Inflammatory macrophage (primary cell): Measurements from ENCODE around the gene UBE2O.

Experiments
- DNase-seq, 2 donors: peaks; one replicate each; pipeline ENCODE4 v3.0.0-alpha.2; 2020 to 2022

Gene UBE2O

DNA sequence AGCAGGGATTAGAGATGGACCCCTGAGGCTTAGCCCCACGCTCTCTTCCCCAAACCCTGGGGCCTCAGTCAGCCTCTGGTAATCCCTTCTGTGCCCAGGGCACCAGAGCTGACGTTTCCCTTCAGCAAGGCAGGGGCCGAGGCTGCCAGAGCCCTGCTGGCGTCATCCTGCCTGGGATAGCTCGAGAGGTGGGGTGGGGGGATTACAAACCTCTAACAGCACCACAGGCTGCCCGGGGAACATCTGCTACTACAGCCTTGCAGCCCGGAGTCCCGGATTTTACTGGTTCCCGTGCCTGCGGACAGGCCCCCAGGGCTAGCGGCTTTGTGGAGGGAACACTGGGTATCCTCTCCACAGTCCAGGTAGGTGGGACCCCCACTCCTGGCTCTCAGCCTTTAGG, 14.4 kb upstream of the UBE2O start, which contains the start of gene AANAT:
Gene AANAT, plus strand, starts transcription at position 238 of the 400 bp plus-strand sequence. CDS start 1,144 bp downstream, outside the sequence.
- no peak for DNase-seq

DNA sequence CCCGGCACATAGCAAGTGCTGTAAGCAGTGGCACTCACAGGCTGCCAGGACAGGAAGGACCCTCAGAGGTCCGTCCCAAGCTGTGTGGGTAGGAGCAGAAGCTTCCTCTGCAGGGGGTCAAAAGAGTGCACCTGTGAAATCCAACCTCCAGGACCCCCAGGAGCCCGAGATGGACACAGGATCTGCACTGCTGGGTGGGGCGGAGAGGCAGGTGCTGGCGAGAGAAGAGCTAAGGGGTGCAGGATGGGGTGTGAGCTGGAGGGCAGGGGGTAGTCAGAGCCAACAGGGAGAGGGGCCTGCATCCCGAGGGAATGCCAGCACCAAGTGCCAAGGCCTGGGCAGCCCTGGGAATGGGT, 13.8 kb upstream of the UBE2O start:
- DNase-seq, result no peak

DNA sequence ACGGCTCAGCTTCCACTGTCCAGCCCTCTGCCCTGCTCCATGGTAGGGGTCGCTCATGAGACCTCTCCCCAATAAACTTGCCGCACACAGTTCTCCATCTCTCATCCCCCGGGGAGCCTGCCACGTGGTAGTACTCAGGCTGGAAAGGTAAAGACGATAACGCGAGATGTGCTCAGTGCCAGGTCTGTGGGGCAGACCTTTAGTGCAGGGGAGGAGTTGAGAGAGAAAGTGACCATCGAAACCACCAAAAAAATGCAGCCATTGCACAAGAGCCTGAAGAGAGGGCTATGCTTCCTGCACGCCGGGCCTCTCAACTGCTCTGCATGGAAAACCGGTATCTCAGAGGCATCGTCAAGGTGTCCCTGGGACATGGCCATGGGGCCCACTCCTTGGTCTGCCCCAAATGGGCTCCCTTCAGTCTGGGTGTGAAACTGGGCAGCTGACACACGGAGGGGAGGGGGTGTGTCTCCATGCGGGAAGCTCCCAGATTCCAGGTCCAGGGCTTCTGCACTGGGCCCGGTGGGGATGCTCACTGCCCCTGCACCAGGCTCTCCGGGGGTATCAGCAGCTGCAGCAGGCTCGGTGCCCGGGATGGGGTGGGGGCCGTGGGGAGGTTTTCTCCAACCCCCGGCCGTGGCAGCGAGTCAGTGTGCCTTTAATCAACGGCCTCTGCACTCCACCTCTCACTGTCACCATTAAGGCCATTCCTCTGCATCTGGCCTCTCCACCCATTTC, 9.8 kb upstream of the UBE2O start:
- no peak for DNase-seq

DNA sequence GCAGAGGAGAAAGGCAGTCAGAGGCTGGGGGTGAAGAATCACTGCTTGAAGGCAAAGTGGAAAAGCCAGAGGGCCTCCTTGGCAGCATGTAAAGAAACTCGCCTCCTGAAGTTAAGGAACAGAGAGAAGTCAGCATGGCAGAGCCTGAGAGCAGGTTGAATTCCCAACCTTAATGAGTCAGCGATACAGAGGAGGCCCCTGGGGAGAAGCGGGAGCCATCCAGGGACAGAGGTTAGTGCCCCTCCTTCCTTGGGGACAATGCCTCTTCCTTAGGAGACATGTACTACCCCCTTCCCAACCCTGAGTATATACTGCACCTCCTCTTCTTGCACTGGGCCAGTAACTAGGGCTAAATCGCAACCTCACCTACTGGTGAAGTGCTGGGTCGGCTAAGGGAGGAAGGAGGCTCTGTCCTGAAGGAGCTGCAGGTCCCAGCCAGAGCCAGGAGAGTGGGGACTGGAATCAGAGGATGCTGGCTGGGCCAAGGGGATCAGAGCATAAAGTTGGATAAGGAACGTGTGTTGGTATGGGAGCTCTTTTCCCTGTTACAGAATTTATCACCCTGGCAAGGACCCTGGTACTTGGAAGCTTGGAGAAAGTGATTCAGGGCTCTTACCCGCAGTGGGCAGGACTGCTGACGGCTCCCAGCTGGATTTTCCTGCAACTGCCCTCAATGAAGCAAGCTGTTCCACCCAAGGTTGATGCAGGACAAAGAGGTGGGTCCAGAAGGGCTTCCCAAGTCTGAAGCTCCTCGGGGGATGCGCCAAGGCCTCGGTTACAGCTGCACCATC, 9.0 kb upstream of the UBE2O start:
- DNase-seq, result no peak

DNA sequence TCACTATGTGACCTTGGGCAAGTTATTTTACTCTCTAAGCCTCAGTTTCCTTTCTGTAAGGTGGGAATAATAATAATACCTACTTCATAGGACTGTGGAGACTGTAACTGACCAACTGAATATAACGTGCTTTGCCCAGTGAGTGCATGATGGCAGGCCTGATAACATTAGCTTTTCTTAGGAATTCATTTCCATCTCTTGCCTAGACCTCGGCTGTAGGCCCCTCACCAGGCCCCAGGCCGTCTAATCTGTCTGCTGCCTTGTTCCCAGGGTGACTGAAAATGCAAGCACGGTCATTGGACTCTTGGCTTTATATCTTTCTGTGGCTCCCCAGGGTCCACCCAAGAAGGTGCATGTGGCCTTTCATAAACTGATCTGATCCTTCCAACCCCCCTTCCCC, 6.7 kb upstream of the UBE2O start:
- DNase-seq, result no peak

DNA sequence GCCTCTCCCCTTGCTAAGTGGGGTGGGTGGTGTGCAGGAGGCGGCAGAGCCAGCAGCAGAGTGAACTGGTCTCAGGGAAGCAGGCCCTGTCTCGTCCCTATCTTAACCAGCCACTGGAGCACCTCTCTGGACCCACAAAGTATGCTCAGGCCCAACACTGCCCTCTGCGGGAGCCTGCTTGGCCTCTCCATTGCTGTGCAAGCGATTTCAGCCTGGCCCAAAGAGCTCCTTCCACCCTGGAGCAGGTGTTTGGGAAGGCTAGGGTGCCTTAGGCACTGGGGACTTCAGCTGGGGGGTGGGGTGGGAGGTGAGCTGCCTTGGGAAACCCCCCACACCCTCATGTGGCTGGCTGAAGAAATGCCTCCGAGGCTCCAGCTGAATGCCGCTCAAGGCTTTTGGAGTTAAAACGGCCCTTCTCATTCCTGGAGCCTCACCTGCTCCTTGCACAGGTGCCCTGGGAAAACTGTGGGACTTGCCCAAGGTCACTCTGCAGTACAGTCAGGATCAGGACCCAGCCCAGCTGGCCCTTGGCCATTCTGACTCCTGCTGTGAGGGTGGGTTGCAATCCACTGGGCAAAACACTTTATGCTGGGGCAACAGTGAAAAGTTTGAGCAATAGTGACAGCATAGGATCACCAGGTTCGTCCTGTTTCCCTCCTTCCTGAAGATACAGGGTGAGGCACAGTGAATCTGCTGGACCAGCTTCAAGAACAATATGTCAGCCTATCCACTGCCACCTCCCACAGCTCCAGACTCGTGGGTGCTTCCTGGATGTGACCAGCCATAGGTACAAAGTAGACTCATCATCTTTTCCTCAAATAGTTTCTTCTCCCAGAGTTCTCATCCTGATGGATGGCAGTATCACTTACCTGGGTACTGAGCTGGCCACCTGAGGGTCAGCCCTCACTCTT, 5.9 kb upstream of the UBE2O start:
- DNase-seq, result peak; percentile 30 to 59

DNA sequence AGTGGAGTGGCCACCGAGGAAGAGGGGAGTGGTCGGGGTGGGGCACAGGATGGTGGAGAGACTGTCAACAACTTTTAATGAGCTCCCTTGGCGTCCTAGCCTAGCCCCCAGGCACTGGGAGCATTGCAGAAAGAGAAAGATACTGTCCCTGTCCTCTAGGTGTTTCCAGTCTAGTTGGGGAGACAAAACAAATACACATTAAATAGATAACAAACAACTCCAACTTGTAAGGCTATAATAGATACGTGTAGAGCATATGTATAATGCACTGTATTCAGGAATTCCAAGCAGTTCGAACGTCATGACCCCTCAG, 435 bp upstream of the UBE2O start:
- no peak for DNase-seq

DNA sequence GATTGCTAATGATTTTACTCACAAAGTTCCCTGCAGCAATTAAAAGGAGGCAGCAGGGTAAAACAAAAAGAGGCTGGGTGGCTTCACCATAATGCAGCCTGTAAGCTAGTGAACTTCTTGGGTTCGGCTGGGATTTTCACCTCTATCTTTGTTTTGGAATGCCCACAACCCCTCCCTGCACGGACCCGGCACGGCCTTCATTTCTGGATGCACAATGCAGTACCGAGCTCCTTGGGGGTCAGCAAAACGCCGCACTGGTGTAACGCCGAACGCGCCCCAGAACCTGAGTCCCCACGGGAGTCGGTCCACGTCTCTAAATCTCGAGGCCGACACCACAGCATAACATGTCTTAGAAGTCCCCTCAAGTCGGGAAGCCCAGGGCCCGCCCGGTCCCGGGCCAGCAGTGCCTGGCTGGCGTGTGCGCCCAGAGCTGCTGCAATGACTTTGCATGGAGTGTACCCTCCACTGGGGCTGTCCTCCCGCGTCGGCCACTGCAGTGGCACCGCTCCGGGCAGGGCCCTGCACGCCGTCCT, 759 bp downstream of the UBE2O start:
- DNase-seq, result peak in 1 of 2 donors; percentile 16

DNA sequence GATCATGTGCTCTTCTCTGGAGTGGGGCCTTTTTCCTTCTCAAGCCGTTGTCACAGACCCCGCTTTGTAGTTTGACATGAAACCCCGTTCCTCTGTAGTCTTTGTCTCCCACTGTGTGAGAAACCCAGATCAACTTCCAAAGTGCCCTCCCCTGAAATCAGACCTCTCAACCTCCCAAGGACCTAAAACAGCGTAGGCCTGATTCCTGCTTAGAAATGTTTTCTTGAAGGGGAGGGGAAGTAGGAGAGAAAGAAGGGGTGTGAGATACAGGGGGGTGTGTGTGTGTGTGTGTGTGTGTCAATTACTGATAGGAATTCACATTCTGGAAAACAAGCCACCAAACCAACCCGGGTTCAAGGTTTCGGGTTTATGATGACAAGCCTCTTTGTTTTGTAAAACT, 1.4 kb downstream of the UBE2O start:
- no peak for DNase-seq

DNA sequence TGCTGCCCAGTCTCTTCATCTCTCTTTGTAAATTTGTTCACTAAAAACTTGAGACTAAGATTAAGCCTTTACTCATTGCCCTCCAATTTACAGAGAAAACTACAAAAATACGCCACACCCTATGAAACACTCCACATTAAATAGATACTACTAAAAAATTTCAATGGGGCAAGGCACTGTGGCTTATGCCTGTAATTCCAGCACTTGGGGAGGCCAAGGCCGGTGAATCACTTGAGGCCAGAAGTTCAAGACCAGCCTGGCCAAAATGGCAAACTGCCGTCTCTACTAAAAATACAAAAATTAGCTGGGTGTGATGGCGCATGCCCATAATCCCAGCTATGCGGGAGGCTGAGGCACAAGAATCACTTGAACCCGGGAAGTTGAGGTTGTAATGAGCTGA, 3.8 kb downstream of the UBE2O start:
- DNase-seq, result no peak

DNA sequence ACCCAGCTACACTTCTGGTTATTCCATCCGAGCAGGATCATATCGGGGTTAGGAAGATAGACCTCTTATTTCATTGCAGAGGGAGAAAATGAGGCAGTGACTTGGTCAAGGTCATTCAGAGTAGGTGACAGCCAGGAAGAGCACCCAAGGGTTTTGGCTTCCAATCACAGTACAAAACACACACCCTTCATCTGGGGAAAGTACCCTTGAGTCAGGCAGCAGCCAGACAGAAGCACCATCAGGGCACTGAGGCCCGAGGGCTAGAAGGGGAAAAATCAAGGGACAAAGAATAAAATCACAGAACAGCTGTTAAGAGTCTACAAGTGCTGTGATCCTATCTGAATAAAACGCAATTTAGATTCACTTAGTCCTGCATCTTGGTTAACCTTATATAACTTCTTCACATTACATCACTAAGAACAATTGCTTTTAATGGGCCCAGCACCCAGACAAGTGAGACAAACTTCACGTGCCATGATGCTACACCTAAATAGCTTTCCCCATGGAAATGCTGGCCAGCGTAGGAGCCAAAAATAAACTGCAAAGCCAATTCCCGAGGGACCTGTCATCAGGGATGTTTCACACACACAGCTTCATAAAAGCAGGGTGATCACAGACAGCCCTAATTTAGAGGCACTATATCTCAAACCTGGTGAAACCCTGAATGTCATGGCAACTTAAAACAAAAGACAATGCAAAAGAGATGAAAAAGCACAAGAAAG, 4.9 kb downstream of the UBE2O start:
- no peak for DNase-seq

DNA sequence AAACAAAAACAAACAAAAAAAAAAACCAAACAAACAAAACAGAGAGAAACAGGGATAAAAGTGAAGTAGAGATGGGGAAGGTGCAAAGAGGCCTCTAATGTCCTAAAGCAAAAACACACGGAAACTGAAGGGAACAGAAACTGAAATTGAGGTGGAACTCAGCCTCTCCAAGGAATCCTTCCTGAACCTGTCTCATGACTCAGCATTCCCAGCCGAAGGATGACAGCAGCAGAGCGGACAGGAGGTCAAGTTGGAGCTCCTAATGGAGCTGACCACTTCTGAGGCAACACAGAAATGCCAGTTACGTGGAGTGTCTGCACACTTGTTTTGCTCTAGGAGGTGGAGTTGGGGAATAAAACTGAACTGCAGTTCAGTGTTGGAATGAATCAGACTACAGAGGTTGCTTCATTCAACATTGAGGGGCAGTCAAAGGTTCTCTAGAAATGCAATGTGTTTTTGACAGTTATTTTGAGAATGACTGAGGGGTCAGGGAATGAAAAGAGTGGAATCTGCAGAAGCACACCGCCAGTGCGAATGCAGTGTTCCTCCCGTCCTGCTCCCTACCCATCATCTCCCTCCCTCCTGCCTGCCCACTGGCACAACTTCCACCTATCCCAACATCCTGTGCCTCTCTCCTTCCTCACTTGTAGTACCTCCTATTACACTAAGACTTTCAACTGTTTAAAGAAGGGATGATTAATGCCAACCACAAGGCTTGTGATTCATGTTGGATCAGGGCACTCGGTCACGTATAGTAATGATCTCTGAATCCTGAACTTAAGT, 6.3 kb downstream of the UBE2O start:
- no peak for DNase-seq

DNA sequence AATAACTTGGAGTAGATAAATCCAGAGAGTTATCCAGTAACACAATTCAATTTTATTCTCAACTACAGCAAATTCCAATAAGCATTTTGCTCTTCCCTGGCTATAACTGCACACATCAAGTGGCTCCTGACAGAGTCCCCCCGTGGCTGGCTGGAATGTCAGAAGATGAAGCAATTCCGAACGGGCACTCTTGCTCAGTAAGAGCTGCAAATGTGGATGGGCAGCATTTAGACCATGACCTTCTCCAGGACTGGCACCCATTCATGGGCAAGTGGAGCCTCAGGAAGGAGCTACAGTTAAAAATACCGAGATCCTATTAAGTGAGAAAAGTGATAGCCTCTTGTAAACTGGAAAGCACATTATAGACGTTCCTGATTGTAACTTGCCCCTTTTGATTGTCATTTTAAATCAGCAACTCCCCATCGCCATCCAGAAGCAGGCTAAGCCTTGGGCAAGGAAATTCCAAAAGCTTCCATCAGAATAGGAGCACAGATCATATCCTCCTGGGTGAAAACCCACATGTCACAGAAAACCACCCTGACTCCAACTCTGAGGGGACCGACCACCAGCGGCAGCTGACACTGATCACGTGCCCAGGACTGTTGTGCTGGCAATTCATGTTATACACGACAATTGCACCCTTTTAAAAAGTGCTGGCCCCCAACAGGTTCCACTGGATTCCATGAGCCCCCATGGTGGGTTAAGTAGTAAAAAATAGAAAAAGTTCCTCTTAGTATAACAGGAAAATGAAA, 7.1 kb downstream of the UBE2O start:
- DNase-seq, result no peak

DNA sequence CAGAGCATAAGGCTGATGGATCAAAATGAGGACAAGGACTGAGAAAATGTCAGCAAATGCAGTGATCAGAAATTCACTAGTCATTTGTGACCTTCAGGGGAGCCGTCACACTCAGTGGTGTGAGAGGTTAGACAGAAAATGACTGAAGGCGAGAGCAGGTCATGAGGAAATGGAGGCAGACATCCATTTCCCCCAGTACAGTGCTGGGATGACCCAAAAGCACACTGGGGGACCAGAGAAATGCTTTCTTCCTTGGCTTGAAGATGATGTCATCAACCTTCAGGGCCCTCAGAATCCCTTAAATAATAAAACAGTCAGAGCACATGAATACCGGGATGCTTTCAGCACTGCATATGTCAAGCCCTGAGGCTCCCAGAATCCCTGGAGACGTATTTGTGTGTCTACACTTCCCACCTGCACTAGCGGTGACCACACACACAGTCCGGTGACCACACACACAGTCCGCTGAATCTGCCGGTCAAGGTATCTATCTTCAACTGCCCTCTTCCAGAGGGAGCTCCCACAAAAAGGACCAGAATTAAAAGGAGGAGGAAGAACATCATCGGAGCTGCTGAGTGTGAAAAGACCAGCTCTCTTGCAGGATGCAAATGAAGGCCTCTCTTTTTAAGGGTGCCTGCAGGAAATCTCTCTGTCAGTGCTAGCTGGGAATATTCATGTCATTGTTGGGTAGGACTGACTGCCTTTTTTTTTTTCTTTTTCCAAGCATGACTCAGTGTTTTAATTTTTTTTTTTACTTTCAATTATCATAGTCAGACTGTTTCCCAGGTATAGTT, 8.2 kb downstream of the UBE2O start:
- DNase-seq, result no peak

DNA sequence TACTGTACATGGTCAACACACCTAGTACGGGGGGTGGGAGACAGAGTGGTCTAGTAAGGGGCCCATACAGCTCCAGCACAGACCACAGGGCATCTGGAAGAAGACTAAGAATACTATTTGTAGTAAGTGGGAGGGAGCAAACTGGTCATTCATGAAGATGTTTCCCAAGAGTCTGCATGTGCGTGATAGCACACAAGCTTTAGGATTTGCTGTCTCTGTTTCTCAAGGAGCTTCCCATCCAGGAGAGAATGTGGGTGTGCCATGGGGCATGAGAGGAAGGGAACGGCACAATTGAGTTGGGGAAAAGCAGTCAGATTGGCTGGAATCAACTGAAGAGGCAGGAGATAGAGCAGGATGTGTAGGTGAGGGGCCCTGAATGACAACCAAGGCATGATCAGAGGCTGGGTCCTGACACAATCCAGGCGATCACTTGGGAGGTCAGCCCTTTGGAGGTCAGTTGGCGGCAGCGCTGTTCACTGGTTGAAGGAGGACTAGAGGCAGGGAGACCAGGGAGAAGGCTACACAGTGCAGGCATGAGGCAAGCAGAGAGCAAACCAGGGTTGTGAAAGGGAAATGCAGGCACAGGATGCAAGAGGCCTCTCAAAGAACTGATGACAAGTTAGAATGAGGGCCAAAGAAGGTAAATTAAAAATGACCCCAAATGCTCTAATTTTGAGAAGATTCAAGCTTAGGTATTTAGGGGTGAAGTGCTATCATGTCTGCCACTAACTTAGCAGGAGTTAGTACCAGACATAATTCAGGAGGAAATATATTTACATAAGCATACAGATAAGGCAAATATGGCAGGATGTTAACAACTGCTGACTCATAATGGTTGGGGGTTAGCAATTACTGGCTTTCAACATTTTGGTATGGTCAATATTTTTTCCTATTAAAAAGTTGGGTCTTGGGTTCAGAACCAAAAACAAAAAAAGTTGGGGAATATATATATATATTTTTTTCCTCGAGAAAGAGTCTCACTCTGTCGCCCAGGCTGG, 10.3 kb downstream of the UBE2O start:
- DNase-seq, result no peak

DNA sequence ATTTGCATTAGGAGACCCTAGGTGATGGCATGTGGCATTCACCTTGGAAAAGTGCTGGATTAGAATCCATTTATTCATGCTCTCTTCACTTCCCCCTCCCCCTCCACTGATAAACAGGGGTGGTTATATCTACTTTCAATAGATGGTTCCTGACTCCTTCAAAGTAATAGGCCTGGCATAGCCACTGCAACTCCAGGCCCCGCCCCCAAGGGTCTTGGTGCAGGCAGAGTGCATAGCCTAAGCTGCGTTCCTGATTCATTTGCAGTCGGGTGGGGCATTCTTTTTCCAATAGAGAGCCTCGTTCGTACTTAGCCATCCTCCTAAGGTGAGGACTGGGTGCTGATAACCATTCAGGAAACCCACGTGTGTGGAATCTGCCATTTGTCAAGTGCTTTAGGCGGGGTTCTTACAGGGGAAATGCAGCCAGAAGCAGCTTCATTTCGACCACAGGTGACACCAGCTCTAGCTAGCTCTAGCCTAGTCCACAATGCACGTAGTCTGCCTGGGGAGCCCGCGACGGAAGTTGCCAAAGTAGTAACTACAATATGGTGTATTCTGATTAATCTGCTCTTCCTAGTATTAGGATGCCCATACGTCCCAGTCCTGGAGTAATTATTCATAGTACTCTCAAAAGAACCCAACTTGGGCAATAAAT, 11.1 kb downstream of the UBE2O start:
- DNase-seq, result no peak

DNA sequence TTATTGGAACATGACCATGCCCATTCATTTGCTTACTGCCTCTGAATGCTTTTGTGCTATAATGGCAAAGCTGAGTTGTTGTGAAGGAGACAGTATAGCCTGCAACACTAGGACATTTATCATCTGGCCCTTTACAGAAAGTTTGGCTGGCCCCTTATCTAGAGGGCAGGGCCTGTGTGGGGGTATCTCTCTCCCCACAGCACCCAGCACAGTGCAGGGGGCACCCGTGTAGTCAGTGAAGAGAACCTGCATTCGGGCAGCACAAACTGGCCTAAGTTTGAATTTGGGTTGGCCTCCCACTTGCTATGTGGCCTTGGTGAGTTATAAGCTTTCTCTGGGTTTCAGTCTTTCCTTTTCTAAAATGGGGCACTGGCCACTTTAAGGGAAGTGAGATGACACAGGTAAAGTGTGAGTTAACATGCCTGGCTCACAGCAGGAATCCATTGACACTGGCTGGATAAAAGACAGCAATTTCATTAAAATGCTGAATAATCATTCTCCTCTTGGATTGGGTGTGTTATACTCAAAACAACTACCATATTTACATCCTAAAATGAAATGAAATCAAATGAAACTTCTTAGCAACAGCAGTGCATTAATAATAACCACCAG, 12.1 kb downstream of the UBE2O start:
- no peak for DNase-seq
